Astrocyte (in vitro differentiated cells and primary cell): ENCODE results near the gene ZNF628. TPM values are rescaled to one million over a fixed set of nuclear protein-coding genes. Genes with fewer than 3 reads are reported as not detected.

Source experiments
- DNase-seq: peaks from one replicate; pipeline ENCODE4 v3.0.0-alpha.2; 2010; ENCODE audit warnings: low read depth
- FAIRE-seq: peaks from 2 replicates; lab custom pipeline; 2011; peaks lifted over from hg19 to GRCh38; lab: Jason Lieb, UNC
- H2AFZ ChIP-seq: 2 replicates; pipeline ENCODE4 v1.6.0; 2012; ENCODE audit warnings: low read depth, low read length, inconsistent platforms
- H3K27ac ChIP-seq: 2 replicates; pipeline ENCODE4 v1.5.1; 2011; ENCODE audit warnings: low read depth, low read length, inconsistent platforms
- H3K27me3 ChIP-seq: 2 replicates; pipeline ENCODE4 v1.6.0; 2011; ENCODE audit warnings: low read length, inconsistent platforms; ENCODE audit not compliant: insufficient read depth
- H3K36me3 ChIP-seq: 2 replicates; pipeline ENCODE4 v1.5.1; 2011; ENCODE audit warnings: low read length, inconsistent platforms; ENCODE audit not compliant: insufficient read depth
- H3K4me1 ChIP-seq: 2 replicates; pipeline ENCODE4 v1.5.1; 2011; ENCODE audit warnings: low read length, inconsistent platforms; ENCODE audit not compliant: insufficient read depth
- H3K4me2 ChIP-seq: 2 replicates; pipeline ENCODE4 v1.6.0; 2012; ENCODE audit warnings: low read length, inconsistent platforms
- H3K4me3 ChIP-seq: 2 replicates; pipeline ENCODE4 v1.5.1; 2011; ENCODE audit warnings: low read depth, mild to moderate bottlenecking, low read length, inconsistent platforms; ENCODE audit not compliant: insufficient read depth
- H3K79me2 ChIP-seq: 2 replicates; pipeline ENCODE4 v1.6.0; 2012; ENCODE audit warnings: mild to moderate bottlenecking, low read length, inconsistent platforms; ENCODE audit not compliant: insufficient read depth
- H3K9ac ChIP-seq: 2 replicates; pipeline ENCODE4 v1.6.0; 2012; ENCODE audit warnings: mild to moderate bottlenecking, low read length, inconsistent platforms
- H3K9me3 ChIP-seq: 2 replicates; pipeline ENCODE4 v1.5.1; 2012; ENCODE audit warnings: low read depth, mild to moderate bottlenecking, low read length, inconsistent platforms; ENCODE audit not compliant: insufficient read depth
- H4K20me1 ChIP-seq: 2 replicates; pipeline ENCODE4 v1.6.0; 2012; ENCODE audit warnings: low read length, inconsistent platforms; ENCODE audit not compliant: insufficient read depth
- H3K27ac Mint-ChIP-seq: one replicate; pipeline ENCODE4 v1.8.0; 2021; ENCODE audit warnings: mild to moderate bottlenecking, mixed read lengths; ENCODE audit not compliant: unreplicated experiment
- H3K27me3 Mint-ChIP-seq: one replicate; pipeline ENCODE4 v1.8.0; 2021; ENCODE audit warnings: low read depth, mixed read lengths; ENCODE audit not compliant: unreplicated experiment
- H3K36me3 Mint-ChIP-seq: one replicate; pipeline ENCODE4 v1.8.0; 2021; ENCODE audit warnings: low read depth, mixed read lengths; ENCODE audit not compliant: unreplicated experiment
- H3K4me1 Mint-ChIP-seq: one replicate; pipeline ENCODE4 v1.8.0; 2021; ENCODE audit warnings: low read depth, mixed read lengths; ENCODE audit not compliant: unreplicated experiment
- H3K4me3 Mint-ChIP-seq: one replicate; pipeline ENCODE4 v1.8.0; 2021; ENCODE audit warnings: mild to moderate bottlenecking, moderate library complexity, mixed read lengths; ENCODE audit not compliant: unreplicated experiment
- H3K9me3 Mint-ChIP-seq: one replicate; pipeline ENCODE4 v1.8.0; 2021; ENCODE audit warnings: mild to moderate bottlenecking, mixed read lengths; ENCODE audit not compliant: unreplicated experiment
- EZH2 ChIP-seq: IDR thresholded peaks from 2 replicates; pipeline ENCODE4 v1.6.1; 2012; ENCODE audit warnings: mild to moderate bottlenecking, low read length, inconsistent platforms; ENCODE audit not compliant: insufficient read depth
- total RNA-seq: library from RNA; stranded (reverse); gene quantifications from 2 replicates; pipeline ENCODE4 v1.2.1, GENCODE V29; 2021
- TF ChIP-seq, protein P1 (sequence below): IDR thresholded peaks from 2 replicates; pipeline ENCODE4 v1.5.1; 2011; ENCODE audit warnings: low read depth, mild to moderate bottlenecking, inconsistent platforms, low read length, moderate library complexity; ENCODE audit not compliant: insufficient read depth

ZNF628 gene
- total RNA-seq, 1 donor from 2014 or later, result 9.9 TPM

- H3K27ac ChIP-seq, result no peak overlapping the region
- DNase-seq (no peak), FAIRE-seq (no peak)
- peaks cover 9% of the 10 kb centered on the region for H4K20me1 ChIP-seq
- no peak for TF ChIP-seq EZH2
- TF ChIP-seq, protein P1, sequence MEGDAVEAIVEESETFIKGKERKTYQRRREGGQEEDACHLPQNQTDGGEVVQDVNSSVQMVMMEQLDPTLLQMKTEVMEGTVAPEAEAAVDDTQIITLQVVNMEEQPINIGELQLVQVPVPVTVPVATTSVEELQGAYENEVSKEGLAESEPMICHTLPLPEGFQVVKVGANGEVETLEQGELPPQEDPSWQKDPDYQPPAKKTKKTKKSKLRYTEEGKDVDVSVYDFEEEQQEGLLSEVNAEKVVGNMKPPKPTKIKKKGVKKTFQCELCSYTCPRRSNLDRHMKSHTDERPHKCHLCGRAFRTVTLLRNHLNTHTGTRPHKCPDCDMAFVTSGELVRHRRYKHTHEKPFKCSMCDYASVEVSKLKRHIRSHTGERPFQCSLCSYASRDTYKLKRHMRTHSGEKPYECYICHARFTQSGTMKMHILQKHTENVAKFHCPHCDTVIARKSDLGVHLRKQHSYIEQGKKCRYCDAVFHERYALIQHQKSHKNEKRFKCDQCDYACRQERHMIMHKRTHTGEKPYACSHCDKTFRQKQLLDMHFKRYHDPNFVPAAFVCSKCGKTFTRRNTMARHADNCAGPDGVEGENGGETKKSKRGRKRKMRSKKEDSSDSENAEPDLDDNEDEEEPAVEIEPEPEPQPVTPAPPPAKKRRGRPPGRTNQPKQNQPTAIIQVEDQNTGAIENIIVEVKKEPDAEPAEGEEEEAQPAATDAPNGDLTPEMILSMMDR, result no peak
- peaks cover 13% of the 10 kb centered on the region for H3K4me1 Mint-ChIP-seq
- no peaks in the 10 kb centered on the region for H3K27me3 ChIP-seq
- no peak overlapping the region for H3K4me3 ChIP-seq
- H3K9me3 ChIP-seq, result no peaks in the 10 kb centered on the region
- H3K4me1 ChIP-seq, result peaks cover 19% of the 10 kb centered on the region
- H3K9ac ChIP-seq, result no peak overlapping the region
- H3K27ac Mint-ChIP-seq, result no peak overlapping the region
- H3K9me3 Mint-ChIP-seq, result no peaks in the 10 kb centered on the region
- no peak overlapping the region for H3K4me3 Mint-ChIP-seq
- peaks cover 4% of the 10 kb centered on the region for H3K36me3 Mint-ChIP-seq
- H3K4me2 ChIP-seq, result no peak overlapping the region
- no peaks in the 10 kb centered on the region for H3K27me3 Mint-ChIP-seq
- H3K79me2 ChIP-seq, result peaks cover 50% of the 10 kb centered on the region
- no peaks in the 10 kb centered on the region for H3K36me3 ChIP-seq
- H2AFZ ChIP-seq, result no peak overlapping the region
Measured at GRCh38 chr19:55481148-55481793, 4.9 kb downstream of the ZNF628 start.

DNA sequence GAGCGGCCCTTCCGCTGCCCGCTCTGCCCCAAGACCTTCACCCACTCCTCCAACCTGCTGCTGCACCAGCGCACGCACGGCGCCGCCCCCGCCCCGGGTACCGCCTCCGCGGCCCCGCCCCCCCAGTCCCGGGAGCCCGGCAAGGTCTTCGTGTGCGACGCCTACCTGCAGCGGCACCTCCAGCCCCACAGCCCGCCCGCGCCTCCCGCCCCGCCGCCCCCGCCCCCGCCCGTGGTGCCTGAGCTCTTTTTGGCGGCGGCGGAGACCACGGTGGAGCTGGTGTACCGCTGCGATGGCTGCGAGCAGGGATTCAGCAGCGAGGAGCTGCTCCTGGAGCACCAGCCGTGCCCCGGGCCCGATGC lies 5.4 kb downstream of the ZNF628 start:
- Mint-ChIP-seq H3K9me3 (no peaks in the 10 kb centered on the region), H3K4me3 (no peak overlapping the region), H3K27me3 (no peaks in the 10 kb centered on the region), H3K27ac (no peak overlapping the region), H3K4me1 (peaks cover 14% of the 10 kb centered on the region), H3K36me3 (peaks cover 4% of the 10 kb centered on the region)
- no peak overlapping the region for H2AFZ ChIP-seq
- DNase-seq, result no peak
- no peaks in the 10 kb centered on the region for H3K36me3 ChIP-seq
- no peak overlapping the region for H3K4me2 ChIP-seq
- H3K79me2 ChIP-seq, result peaks cover 51% of the 10 kb centered on the region
- peaks cover 9% of the 10 kb centered on the region for H4K20me1 ChIP-seq
- no peak overlapping the region for H3K9ac ChIP-seq
- TF ChIP-seq, protein P1, result no peak
- no peak for TF ChIP-seq EZH2
- peaks cover 24% of the 10 kb centered on the region for H3K4me1 ChIP-seq
- H3K27ac ChIP-seq, result no peak overlapping the region
- FAIRE-seq, result no peak
- no peaks in the 10 kb centered on the region for H3K27me3 ChIP-seq
- H3K9me3 ChIP-seq, result no peaks in the 10 kb centered on the region
- H3K4me3 ChIP-seq, result no peak overlapping the region

DNA sequence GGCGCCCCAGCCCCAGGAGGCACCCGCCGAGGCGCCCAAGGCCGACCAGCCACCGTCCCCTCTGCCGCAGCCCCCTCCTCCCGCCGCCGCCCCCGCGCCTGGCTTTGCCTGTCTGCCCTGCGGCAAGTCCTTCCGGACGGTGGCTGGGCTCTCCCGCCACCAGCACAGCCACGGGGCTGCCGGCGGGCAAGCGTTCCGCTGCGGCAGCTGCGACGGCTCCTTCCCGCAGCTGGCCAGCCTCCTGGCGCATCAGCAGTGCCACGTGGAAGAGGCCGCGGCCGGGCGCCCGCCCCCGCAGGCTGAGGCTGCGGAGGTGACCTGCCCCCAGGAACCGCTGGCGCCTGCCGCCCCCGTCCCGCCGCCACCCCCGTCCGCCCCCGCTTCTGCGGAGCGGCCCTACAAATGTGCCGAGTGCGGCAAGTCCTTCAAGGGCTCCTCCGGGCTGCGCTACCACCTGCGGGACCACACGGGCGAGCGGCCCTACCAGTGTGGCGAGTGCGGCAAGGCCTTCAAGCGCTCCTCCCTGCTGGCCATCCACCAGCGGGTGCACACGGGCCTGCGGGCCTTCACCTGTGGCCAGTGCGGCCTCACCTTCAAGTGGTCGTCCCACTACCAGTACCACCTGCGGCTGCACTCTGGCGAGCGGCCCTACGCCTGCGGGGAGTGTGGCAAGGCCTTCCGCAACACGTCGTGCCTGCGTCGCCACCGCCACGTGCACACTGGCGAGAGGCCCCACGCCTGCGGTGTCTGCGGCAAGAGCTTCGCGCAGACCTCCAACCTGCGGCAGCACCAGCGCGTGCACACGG lies 5.9 kb downstream of the ZNF628 start:
- Mint-ChIP-seq H3K4me1 (peaks cover 19% of the 10 kb centered on the region), H3K9me3 (no peaks in the 10 kb centered on the region), H3K27ac (no peak overlapping the region), H3K4me3 (no peak overlapping the region), H3K36me3 (peaks cover 4% of the 10 kb centered on the region), H3K27me3 (no peaks in the 10 kb centered on the region)
- no peak for FAIRE-seq
- H3K27ac ChIP-seq, result no peak overlapping the region
- no peak overlapping the region for H3K9ac ChIP-seq
- H3K79me2 ChIP-seq, result peaks cover 51% of the 10 kb centered on the region
- no peaks in the 10 kb centered on the region for H3K27me3 ChIP-seq
- no peak overlapping the region for H3K4me3 ChIP-seq
- no peak overlapping the region for H3K4me2 ChIP-seq
- peaks cover 30% of the 10 kb centered on the region for H3K4me1 ChIP-seq
- no peak for TF ChIP-seq EZH2
- TF ChIP-seq, protein P1, result no peak
- H3K9me3 ChIP-seq, result no peaks in the 10 kb centered on the region
- H4K20me1 ChIP-seq, result peaks cover 9% of the 10 kb centered on the region
- H3K36me3 ChIP-seq, result no peaks in the 10 kb centered on the region
- H2AFZ ChIP-seq, result no peak overlapping the region
- DNase-seq, result no peak
